SK-N-SH treated with all-trans-retinoic acid at 6 μM for 48 hours (cell line): Measurements from ENCODE around the gene TAF3.

Experiments
- ARNTL ChIP-seq: fragments of 450-650 bp; formaldehyde crosslinking; IDR thresholded peaks from 2 replicates; pipeline ENCODE4 v1.5.0; 2020; ENCODE audit warnings: low read depth, mild to moderate bottlenecking, moderate library complexity, borderline replicate concordance
- CREB5 ChIP-seq: fragments of 250-450 bp; sonication (Bioruptor Pico); IDR thresholded peaks from 2 replicates; pipeline ENCODE4 v1.5.1; 2020; ENCODE audit warnings: low read depth, mild to moderate bottlenecking, moderate library complexity
- ESRRG ChIP-seq: fragments of 250-450 bp; sonication (Bioruptor Pico); IDR thresholded peaks from 2 replicates; pipeline ENCODE4 v1.6.1; 2021; ENCODE audit warnings: mild to moderate bottlenecking
- TSHZ2 ChIP-seq: fragments of 250-450 bp; sonication (Bioruptor Pico); IDR thresholded peaks from 2 replicates; pipeline ENCODE4 v1.5.0; 2020; ENCODE audit warnings: mild to moderate bottlenecking, moderate library complexity
- ZNF565 ChIP-seq: fragments of 450-650 bp; formaldehyde crosslinking; conservative IDR thresholded peaks from 2 replicates; pipeline ENCODE4 v1.5.0; 2020; ENCODE audit warnings: low read depth, mild to moderate bottlenecking, moderate library complexity
- TF ChIP-seq, protein P1 (sequence below): fragments of 250-450 bp; sonication (Bioruptor Pico); IDR thresholded peaks from 2 replicates; pipeline ENCODE4 v1.8.0; 2020; ENCODE audit warnings: mild to moderate bottlenecking, moderate library complexity, borderline replicate concordance

- no peak for TF ChIP-seq ESRRG
- no peak for TF ChIP-seq ARNTL (CRISPR knock-in tag)
- TF ChIP-seq CREB5: no peak
- TF ChIP-seq ZNF565: no peak
- no peak for TF ChIP-seq TSHZ2 (CRISPR knock-in tag)
- TF ChIP-seq, protein P1, sequence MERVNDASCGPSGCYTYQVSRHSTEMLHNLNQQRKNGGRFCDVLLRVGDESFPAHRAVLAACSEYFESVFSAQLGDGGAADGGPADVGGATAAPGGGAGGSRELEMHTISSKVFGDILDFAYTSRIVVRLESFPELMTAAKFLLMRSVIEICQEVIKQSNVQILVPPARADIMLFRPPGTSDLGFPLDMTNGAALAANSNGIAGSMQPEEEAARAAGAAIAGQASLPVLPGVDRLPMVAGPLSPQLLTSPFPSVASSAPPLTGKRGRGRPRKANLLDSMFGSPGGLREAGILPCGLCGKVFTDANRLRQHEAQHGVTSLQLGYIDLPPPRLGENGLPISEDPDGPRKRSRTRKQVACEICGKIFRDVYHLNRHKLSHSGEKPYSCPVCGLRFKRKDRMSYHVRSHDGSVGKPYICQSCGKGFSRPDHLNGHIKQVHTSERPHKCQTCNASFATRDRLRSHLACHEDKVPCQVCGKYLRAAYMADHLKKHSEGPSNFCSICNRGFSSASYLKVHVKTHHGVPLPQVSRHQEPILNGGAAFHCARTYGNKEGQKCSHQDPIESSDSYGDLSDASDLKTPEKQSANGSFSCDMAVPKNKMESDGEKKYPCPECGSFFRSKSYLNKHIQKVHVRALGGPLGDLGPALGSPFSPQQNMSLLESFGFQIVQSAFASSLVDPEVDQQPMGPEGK (CRISPR knock-in tag): no peak
Observed at GRCh38 chr10:8057636-8058273, 239.4 kb downstream of the TAF3 start.
